NOMO-1 treated with DMSO at 0.1 percent for 48 hours (cell line): Measurements from ENCODE around the gene ARHGAP9.
"Not testable (repeated sequence)": the region's sequence is repeated elsewhere in the genome, so short reads cannot be mapped to it uniquely, and the experiment has no call there.

ENCODE experiments used
- DNase-seq: peaks from one replicate; lab custom pipeline; 2025; ENCODE audit not compliant: unreplicated experiment; lab: John Stamatoyannopoulos, UW

Gene ARHGAP9

DNA sequence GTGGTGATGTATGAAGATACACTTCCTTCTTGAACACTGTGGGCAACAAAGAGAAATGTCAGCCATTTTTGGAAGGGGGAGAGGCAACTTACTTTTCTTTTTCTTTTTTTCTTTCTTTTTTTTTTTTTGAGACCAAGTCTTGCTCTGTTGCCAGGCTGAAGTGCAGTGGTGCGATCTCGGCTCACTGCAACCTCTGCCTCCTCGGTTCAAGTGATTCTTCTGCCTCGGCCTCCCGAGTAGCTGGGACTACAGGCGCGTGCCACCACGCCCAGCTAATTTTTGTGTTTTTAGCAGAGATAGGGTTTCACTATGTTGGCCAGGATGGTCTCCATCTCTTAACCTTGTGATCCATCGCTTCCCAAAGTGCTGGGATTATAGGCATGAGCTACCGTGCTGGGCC lies 38.1 kb upstream of the ARHGAP9 start:
- not testable (repeated sequence) for DNase-seq

DNA sequence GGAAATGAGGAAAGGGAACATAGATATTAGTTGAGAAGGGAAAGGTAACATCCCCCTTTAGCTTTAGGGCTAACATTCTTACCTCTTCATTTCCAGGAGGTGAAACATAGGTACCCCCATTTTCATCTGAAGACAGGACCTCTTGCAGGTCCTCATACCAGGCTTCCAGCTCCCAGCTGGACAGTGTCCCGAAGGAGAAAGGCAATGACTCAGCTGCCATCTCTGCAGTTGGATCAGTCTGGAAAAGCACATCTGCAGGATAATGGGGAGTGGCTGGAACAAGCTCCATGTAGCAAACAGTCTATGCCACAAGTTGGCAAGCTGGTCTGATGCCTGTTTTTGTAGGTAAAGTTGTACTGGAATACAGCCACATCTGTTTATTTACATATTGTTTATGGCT lies 37.5 kb upstream of the ARHGAP9 start:
- no peak for DNase-seq

DNA sequence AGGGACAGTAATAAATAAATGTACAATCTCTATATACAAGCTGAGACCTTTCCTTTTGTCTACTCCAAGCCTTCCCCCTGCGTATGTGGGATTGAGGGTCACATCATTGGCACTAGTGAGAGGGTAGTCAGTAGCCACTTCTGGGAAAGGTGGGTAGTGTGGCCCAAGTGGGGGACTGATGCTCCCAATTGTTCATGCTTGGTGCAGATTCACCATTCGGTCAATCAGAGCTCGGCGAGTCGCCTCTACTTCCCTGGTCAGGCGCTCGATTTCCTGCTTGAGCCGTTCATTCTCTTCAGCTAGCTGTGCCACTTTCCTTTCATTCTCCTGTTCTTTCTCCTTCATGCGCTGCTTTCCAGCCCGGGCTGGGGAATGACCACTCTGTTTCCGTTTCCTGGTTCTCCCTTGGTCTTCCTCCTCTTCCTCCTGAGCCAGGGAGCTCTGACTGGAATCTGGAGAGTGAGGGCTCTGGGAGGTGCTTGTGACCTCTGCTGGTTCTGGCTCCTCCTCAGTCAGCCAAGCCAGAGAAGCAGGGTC lies 37.0 kb upstream of the ARHGAP9 start:
- DNase-seq, result no peak

DNA sequence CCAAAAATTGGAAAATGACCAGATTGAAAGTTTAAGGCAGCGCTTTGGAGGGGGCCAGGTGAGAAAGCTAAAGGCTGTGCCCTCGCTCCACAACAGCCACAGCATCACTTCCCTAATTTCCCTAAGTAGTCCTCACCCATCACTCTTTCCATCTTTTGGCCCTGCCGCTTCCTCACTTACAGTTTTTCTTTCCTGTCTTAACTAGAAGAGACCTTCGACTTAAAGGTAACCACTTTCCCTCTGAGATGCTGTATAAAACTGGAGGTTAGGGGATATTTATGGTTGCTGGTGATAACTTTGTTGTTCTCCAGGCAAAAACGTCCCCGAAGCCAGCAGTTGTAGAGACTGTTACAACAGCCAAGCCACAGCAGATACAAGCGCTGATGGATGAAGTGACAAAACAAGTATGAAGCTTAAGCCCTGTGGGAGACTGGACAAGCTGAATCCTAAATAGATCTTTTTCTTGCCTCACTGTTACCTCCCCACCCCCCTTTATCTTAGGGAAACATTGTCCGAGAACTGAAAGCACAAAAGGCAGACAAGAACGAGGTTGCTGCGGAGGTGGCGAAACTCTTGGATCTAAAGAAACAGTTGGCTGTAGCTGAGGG lies 36.4 kb upstream of the ARHGAP9 start:
- DNase-seq, result no peak

DNA sequence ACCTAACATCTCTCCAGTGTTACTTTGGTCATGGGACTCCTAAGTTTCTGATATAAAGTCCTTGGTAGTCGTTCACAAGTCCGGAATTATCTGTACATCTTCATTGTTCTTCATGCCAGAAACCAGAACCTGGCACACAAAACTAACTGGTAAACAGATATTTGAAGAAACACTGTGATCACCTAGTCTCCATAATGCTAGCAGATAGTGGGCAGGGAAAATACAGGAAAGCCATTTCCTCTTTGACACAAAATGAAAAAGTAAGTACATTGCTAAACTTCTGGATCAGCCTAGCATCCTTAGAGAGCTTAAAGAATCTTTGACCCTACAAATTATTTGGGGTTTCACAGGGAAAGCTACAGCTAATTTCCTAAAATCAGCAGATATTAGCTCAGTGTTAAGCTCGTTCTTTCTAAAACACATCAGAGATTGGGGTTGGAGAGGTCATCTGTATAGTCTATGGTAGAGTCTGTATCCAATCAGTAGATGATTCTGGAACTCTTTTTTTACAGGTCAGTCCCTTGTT lies 35.8 kb upstream of the ARHGAP9 start:
- DNase-seq, result no peak

DNA sequence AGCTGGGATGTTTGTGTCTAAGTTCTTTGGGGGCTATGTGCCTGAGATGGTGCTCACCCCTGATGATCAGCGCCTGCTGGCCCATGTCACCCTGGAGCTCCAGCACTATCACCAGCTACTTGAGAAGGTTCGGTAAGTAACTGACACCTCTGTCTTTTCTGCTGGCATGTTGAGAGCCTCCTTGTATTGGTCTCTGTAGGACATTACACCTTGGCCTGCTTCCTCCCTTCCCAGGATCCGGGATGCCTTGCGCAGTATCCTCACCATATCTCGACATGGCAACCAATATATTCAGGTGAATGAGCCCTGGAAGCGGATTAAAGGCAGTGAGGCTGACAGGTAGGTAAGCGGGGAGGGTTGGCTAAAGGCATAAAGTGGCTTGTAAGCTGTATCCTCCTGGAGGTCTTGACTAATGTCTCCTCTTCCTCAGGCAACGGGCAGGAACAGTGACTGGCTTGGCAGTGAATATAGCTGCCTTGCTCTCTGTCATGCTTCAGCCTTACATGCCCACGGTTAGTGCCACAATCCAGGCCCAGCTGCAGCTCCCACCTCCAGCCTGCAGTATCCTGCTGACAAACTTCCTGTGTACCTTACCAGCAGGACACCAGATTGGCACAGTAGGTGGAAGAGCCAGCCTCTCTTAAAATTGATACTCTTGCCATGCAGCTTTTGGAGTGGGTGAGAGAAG lies 35.2 kb upstream of the ARHGAP9 start:
- DNase-seq, result no peak

DNA sequence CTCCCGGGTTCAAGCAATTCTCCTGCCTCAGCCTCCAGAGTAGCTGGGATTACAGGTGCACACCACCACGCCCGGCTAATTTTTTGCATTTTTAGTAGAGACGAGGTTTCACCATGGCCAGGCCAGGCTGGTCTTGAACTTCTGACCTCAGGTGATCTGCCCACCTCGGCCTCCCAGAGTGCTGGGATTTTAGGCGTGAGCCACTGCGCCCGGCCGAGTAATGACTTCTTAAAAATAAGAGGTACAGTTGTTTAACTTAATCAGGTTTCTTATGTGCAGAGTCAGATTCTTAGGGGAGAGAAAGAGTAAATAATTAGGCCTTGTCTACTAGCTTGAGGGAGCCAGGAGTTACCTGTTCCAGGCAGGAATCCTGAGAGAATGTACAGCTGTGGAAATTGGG lies 34.6 kb upstream of the ARHGAP9 start:
- DNase-seq, result not testable (repeated sequence)

DNA sequence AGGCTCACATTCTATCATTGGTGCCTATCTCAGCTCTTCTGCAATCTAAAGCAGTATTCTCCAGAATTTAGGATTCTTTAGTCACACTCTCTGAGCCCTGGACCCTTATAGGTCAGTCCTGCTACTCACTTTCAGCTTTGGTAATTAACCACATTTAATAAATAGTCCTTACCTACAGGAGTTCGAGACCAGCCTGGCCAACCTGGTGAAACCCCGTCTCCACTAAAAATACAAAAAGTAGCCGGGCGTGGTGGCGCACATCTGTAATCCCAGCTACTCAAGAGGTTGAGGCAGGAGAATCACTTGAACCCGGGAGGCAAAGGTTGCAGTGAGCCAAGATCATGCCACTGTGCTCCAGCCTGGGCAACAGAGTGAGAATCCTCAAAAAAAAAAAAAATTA lies 34.0 kb upstream of the ARHGAP9 start:
- DNase-seq, result not testable (repeated sequence)

DNA sequence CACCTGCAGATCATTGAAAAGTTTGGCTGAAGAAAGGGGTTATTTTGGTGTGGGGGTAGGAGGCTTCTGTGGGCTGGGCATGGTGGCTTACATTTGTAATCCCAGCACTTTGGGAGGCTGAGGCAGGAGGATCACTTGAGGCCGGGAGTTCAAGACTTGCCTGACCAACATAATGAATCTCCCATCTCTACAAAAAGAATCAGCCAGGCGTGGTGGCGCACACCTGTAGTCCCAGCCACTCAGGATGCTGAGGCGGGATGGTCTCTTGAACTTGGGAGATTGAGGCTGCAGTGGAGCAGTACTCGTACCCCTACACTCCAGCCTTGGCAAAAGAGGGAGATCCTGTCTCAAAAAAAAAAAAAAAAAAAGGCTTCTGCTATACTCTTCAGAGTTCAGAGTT lies 33.6 kb upstream of the ARHGAP9 start:
- no peak for DNase-seq

DNA sequence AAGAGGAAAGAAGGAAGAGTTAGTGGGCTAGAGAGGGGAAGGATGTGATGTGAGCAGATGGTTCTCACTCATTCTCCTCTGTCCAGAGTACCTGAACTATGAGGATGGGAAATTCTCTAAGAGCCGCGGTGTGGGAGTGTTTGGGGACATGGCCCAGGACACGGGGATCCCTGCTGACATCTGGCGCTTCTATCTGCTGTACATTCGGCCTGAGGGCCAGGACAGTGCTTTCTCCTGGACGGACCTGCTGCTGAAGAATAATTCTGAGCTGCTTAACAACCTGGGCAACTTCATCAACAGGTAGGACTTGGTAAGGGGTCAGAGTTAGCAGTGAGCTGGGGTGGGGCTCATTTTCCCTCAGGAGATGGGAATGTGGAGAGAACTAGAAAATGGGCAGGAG lies 33.0 kb upstream of the ARHGAP9 start:
- DNase-seq, result no peak

DNA sequence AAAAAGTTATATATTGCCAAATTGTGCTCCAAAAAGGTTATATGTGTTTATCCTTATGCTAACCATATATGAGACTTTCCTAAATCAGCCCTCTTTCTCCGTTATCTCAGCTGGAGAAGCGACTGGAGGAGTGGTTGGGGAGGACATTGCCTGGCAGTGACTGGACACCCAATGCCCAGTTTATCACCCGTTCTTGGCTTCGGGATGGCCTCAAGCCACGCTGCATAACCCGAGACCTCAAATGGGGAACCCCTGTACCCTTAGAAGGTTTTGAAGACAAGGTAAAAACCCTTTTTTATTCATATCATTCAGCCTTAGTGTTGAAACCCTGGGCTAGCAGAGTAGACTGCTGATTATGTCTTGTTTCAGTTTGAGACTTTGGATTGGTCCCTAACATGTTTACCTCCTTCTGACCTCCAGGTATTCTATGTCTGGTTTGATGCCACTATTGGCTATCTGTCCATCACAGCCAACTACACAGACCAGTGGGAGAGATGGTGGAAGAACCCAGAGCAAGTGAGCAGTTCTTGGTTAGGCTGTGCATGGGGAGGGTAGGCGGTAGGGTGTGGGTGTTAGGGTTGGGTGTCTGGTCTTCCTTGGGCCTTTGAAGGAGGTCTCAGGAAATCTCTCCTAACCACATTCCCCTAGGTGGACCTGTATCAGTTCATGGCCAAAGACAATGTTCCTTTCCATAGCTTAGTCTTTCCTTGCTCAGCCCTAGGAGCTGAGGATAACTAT lies 32.1 kb upstream of the ARHGAP9 start:
- no peak for DNase-seq

DNA sequence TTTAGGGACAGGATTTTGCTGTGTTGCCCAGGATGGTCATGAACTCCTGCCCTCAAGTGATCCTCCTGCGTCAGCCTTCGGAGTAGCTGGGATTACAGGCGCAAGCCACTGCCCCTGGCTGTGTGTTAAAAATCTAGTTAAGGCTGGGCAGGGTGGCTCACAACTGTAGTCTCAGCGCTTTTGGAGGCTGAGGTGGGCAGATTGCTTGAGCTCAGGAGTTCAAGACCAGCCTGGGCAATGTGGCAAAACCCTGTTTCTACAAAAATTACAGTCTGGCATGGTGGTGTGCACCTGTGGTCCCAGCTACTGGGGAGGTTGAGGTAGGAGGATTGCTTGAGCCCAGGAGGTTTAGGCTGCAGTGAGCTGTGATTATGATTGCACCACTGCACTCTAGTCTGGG lies 31.5 kb upstream of the ARHGAP9 start:
- no peak for DNase-seq

DNA sequence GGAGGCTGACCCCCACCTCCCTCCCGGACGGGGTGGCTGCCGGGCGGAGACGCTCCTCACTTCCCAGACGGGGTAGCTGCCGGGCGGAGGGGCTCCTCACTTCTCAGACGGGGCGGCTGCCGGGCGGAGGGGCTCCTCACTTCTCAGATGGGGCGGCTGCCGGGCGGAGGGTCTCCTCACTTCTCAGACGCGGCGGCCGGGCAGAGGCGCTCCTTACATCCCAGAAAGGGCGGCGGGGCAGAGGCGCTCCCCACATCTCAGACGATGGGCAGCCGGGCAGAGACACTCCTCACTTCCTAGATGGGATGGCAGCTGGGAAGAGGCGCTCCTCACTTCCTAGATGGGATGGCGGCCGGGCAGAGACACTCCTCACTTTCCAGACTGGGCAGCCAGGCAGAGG lies 28.1 kb upstream of the ARHGAP9 start:
- not testable (repeated sequence) for DNase-seq

DNA sequence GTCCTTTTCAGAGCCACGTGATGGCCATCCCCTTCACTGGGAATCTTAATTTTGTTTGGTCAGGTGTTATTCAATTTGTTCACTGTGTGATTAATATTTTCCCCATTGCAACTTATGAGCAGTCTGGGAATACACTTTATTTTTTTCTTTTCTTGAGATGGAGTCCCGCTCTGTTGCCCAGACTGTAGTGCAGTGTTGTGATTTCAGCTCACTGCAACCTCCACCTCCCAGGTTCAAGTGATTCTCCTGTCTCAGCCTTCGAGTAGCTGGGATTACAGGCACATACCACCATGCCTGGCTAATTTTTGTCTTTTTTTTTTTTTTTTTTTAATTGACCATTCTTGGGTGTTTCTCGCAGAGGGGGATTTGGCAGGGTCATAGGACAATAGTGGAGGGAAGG lies 26.9 kb upstream of the ARHGAP9 start:
- DNase-seq, result not testable (repeated sequence)

DNA sequence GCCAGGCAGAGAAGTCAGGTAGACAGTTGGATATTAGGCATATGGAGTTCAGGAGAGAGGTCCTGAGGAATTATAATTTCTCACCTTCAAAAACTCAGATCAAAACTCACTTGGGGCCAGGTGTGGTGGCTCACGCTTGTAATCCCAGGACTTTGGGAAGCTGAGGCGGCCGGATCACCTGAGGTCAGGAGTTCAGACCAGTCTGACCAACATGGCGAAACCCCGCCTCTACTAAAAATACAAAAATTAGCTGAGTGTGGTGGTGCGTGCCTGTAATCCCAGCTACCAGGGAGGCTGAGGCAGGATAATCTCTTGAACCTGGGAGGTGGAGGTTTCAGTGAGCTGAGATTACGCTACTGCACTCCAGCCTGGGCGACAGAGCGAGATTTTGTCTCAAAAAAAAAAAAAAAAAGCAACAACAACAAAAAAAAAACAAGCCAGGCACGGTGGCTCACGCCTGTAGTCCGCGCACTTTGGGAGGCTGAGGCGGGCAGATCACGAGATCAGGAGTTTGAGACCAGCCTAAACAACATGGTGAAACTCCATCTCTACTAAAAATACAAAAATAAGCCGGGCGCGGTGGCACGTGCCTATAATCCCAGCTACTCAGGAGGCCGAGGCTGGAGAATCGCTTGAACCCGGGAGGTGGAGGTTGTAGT lies 22.8 kb upstream of the ARHGAP9 start:
- not testable (repeated sequence) for DNase-seq

DNA sequence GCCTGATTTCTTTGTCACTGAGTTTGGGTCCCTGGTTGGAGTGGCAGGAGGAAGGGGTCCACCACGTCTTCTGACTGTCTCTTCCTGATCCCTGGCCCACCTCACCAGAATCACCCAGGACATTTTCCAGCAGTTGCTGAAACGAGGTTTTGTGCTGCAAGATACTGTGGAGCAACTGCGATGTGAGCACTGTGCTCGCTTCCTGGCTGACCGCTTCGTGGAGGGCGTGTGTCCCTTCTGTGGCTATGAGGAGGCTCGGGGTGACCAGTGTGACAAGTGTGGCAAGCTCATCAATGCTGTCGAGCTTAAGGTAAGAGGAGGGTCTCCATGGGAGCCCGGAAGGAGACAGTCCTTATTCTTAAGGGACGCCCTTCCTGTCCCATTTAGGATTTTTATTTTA lies 20.5 kb upstream of the ARHGAP9 start:
- no peak for DNase-seq

DNA sequence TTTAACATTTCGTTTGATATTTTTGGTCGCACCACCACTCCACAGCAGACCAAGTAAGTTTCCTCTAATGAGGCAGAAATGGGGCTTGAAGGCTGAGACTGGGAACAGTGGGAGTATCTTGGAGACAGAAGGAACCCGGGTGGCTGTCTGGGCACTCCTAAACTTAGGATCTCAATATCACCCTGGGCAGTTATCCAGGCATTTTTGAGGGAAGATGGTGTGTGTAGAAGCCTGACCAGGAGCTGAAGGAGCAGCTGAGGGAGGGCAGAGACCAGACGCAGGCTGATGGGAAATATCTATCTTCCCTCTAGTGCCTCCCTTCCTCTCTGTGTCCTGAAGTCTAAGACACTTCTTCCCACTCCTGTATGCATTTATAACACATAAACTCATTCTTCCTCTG lies 18.9 kb upstream of the ARHGAP9 start:
- no peak for DNase-seq

DNA sequence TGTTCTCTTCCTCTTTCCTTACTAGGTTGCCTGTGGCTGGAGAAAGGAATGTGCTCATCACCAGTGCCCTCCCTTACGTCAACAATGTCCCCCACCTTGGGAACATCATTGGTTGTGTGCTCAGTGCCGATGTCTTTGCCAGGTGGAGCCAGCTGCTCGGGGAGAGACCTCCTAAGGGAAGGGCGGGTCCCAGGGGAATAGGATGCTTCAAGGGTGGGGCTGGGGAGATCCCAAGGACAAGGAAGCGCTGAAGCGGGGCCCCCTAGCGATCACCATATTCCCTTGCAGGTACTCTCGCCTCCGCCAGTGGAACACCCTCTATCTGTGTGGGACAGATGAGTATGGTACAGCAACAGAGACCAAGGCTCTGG lies 18.5 kb upstream of the ARHGAP9 start:
- no peak for DNase-seq

DNA sequence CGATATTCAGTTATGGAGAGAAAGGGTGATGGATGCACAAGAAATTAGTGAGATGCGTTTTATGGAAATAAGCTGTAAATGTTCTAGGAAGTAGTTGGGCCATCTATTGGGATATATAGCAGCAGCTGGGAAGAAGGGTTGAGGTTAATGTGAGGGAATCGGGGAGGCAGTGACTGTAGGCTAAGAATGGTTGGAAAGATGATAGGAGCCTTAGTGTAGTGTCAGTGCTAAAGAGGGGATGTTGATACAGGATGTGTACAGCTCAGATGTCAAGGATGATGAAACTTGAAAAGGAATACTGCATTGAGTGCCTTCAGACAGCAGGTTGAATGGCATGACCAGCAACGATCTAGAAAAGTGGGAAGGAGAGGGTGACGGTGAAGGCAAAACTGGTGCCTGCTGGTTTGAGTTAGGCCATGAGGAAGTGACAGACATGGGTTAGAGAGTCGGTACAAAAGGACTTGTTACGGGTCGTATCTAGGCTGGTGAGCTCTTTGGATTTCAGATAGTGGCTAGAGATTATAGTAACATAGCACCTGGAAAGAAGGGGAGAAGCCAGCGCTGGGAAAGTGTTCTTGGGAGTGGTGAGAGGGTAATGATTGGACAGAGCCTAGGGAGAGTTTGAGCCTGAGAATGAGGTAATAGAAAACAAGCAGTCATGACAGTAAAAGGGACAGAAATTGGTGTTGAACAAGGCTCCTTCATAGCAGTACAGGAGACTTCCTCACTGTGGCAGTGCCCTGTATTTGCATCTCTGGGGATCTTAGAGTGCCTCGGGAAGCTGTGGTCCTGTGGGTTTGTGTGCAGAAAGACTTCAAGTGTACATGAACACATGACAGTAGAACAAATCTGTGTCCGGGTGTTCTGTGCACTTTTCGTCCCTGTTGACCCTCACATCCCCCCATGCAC lies 17.8 kb upstream of the ARHGAP9 start:
- no peak for DNase-seq

DNA sequence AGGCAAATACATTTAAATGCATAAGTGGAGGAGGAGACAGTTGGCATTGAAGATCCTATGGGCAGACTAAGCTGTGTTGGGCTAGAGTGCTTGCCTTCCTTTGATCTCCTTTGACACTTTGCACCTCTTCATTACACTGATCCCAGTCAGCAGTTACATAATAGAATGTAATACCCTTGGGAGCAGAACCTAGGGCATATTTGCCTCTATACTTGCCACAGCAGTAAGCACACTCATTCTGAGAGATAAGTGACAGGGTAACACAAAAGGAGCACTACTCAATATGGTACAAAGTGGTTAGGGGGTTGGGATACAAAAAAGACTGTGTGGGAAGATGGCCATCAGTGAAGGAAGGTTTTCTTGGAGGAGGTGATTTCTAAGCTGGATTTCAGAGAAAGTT lies 17.2 kb upstream of the ARHGAP9 start:
- DNase-seq, result no peak
